KOPT-K1 (cell line): ENCODE data around the gene RPS15.
"Not testable (repeated sequence)": the region's sequence is repeated elsewhere in the genome, so short reads cannot be mapped to it uniquely, and the experiment has no call there.

Experiments
- H3K27ac ChIP-seq: fragments of 200-600 bp; sonication (generic); 2 replicates; pipeline ENCODE4 v1.5.1; 2016; ENCODE audit warnings: antibody characterized with exemption, mild to moderate bottlenecking, low read depth, low read length; ENCODE audit not compliant: poor library complexity, severe bottlenecking
- H3K36me3 ChIP-seq: fragments of 200-600 bp; sonication (generic); 2 replicates; pipeline ENCODE4 v1.5.1; 2017; ENCODE audit warnings: antibody characterized with exemption, mild to moderate bottlenecking, low read length, moderate library complexity; ENCODE audit not compliant: insufficient read depth
- H3K9me3 ChIP-seq: fragments of 200-600 bp; sonication (generic); 2 replicates; pipeline ENCODE4 v1.5.1; 2017; ENCODE audit warnings: antibody characterized with exemption, low read length, mild to moderate bottlenecking; ENCODE audit not compliant: insufficient read depth, poor library complexity, severe bottlenecking

Gene RPS15

GRCh38 chr19:1434040-1434366 lies 4.2 kb upstream of the RPS15 start:
- no peak overlapping the region for H3K27ac ChIP-seq
- H3K9me3 ChIP-seq = no peaks in the 10 kb centered on the region
- H3K36me3 ChIP-seq = peaks cover 62% of the 10 kb centered on the region

DNA sequence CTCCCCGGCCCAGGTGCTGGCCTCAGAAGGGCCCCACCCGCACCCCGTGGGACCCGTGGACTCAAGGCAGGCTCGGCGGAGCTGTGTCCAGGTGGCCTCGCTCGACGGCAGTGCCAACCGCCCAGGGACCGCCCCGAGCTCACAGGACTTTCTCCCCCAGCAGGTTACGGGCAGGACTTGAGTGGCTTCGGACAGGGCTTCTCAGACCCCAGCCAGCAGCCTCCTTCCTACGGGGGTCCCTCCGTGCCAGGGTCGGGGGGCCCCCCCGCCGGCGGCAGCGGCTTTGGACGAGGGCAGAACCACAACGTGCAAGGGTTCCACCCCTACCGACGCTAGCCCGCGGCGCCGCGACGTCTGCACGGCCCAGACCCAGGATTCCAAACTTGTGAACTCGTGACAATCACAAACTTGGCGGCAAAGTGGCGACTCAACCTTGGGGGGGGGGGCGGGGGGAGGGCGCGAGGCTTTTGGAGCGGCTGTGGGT lies 3.6 kb upstream of the RPS15 start:
- Histone ChIP-seq H3K9me3 (no peaks in the 10 kb centered on the region), H3K27ac (no peak overlapping the region), H3K36me3 (peaks cover 61% of the 10 kb centered on the region)

DNA sequence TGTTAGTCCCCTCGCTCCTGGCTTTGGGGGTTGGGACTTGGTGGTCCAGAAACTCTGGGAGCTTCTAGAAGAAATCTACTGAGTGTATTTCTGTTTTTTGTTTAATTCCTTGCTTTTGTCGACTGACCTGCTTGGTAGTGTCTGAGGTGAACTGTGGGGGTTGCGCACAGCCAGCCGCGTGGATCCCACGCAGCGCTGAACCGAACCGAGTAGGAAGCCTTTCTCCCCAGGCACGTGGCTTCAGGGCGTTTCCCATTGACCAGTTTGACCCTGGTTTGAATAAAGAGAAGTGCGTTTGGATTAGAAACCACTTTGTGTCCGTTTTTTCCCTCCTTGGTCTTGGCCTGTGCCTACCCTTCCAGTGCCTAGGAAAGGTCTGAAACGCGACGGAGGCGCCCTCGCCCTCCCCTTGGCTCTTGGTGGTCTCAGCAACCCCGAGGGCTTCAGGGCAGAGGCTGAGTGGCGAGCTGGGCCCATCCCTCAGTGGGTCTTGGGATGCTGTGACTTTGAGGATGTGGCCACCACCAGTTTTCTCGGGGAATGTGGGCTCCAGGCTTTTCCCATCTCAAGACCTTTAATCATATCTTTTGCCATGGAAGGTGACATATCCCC lies 2.7 kb upstream of the RPS15 start:
- no peaks in the 10 kb centered on the region for H3K9me3 ChIP-seq
- no peak overlapping the region for H3K27ac ChIP-seq
- H3K36me3 ChIP-seq = peaks cover 61% of the 10 kb centered on the region

GRCh38 chr19:1437609-1438008 lies 587 bp upstream of the RPS15 start:
- no peaks in the 10 kb centered on the region for H3K9me3 ChIP-seq
- H3K27ac ChIP-seq = peak overlapping the region; percentile 91
- peaks cover 67% of the 10 kb centered on the region for H3K36me3 ChIP-seq

DNA sequence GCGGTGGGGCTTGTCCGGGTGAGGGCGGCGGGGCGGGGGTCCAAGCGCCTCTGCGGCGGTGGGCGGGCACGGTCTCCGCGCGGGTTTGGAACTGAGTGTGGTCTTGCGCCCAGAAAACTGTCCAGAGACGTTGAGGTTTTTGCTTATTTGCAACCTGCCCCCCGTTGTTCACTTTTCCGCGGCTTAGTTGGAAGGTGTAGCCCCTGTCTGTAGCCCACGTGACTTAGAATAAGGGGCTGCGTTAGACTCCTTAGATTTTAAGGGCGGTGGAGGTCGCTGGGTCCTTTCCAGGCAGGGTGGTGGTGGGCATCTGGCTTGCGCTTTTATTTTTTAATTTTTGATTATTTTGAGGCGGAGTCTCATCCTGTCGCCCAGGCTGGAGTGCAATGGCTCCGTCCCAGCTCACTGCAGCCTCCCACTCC lies 748 bp downstream of the RPS15 start:
- H3K36me3 ChIP-seq = peaks cover 59% of the 10 kb centered on the region
- H3K9me3 ChIP-seq = no peaks in the 10 kb centered on the region
- H3K27ac ChIP-seq = peak overlapping the region; percentile 91

- H3K36me3 ChIP-seq = peaks cover 51% of the 10 kb centered on the region
Measured at GRCh38 chr19:1439525-1440417, 1.6 kb downstream of the RPS15 start.

GRCh38 chr19:1440418-1440801 lies 2.2 kb downstream of the RPS15 start:
- no peak overlapping the region for H3K27ac ChIP-seq
- peaks cover 44% of the 10 kb centered on the region for H3K36me3 ChIP-seq
- H3K9me3 ChIP-seq = no peaks in the 10 kb centered on the region

More at GRCh38 chr19:1439525-1440417, 1.6 kb downstream of the RPS15 start:
- H3K27ac ChIP-seq = peak overlapping the region; percentile 91
- not testable (repeated sequence) for H3K9me3 ChIP-seq

GRCh38 chr19:1441022-1441426 lies 2.8 kb downstream of the RPS15 start:
- Histone ChIP-seq H3K27ac (no peak overlapping the region), H3K9me3 (no peaks in the 10 kb centered on the region), H3K36me3 (peaks cover 40% of the 10 kb centered on the region)

DNA sequence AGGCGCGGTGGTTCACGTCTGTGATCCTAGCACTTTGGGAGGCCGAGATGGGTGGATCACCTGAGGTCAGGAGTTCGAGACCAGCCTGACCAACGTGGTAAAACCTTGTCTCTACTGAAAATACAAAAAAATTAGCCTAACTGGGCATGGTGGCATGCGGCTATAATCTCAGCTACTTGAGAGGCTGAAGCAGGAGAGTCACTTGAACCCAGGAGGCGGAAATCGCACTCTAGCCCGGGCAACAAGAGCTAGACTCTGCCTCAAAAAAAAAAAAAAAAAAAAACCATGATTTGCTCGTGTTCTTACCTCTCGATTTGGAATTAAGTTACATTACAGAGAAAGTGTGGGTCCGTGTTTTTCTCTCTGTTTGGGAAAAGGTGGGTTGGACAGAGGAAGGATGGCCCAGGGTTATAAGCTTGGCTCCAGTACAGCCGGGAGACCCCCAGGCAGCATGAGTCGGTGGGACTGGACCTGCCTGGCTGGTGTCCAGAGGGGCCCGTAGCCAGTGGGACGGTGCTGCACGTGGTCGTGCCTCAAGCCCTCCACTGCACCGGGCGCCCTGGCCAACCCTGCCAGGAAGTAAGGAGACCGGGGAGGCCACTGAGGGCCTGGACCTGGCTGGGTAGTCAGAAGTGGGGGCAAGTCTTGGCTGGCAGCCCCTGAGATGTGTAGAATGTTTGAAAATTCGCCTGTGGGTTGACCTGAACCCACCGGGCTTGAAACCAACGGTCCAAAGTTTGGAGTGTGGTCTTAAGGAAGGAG lies 3.7 kb downstream of the RPS15 start:
- H3K9me3 ChIP-seq = no peaks in the 10 kb centered on the region
- no peak overlapping the region for H3K27ac ChIP-seq
- peaks cover 40% of the 10 kb centered on the region for H3K36me3 ChIP-seq

DNA sequence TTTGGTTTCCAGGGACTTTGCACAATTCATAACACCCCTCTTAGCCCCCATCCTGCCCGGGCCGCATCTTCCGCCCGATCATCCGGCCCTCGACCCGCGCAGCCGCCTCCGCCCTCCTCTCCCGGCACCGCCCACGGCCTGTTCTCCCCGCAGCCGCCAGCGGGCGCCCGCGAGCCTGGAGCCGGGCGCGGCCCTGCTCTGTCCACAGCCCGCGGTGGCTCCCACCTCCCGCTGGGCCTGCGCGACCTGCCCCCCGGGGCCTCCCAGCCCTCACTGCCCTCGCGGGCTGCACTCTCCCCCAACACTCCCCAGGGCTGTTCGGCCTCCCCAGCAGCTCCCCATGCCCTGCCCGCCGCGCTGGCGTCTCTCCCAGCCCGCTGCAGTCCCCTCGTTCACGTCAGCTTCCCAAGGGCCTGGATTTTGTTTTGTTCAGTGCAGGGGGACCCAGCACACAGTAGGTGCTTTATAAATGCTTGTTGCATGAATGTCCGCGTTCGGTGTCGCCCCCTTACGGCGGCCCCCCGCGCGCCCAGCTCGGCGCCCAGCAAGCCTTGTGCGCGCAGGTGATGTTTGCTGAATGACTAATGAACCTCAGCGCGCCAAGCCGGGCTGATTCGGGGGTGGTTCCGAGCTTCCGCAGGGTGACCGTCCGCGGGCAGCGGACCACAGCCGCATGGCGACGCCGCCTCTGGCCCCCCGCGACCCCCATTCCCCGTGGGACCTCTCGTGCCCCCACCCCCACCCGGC lies 7.2 kb downstream of the RPS15 start:
- peaks cover 27% of the 10 kb centered on the region for H3K36me3 ChIP-seq
- H3K9me3 ChIP-seq = no peaks in the 10 kb centered on the region
- H3K27ac ChIP-seq = peak overlapping the region; percentile 29

DNA sequence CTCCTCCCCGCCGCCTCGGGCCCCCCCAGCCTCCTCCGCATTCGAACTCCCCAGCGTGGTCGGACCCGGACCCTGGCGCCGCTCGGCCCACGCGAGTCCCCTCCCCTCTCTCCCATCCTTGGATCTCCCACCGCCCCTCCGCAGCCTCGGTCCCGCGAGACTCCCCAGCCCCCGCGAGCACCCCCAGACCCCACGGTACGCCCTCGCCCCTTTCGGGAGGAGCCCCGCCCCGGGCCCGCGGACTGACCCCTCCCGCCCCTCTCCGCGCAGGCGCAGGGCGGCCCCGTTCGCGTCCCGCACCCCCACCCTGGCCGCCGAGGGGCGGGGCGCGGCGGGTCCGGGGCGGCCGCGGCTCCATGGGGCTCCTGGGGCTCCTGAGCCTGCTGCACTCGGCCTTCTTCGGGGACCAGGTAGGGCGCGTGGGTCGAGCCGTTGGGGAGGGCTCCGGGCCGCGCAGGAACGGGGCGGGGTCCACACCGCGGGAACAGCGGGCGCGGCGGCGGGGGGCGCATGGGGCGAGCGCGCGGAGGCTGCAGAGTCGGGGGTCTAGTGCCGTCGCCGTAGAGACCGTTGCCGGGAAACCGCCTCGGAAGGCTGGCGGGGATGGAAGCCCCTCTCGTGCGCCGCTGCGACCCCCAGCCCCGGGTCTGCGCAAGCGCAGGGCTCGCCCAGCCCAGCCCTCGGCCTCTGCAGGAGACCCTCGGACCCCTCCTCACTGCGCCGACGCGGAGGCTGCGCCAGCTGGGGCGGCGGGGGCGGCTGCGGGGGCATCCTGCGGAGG lies 7.9 kb downstream of the RPS15 start:
- H3K36me3 ChIP-seq = peaks cover 20% of the 10 kb centered on the region
- no peak overlapping the region for H3K27ac ChIP-seq
- no peaks in the 10 kb centered on the region for H3K9me3 ChIP-seq

- Histone ChIP-seq H3K9me3 (no peaks in the 10 kb centered on the region), H3K36me3 (peaks cover 12% of the 10 kb centered on the region), H3K27ac (no peak overlapping the region)
Measured at GRCh38 chr19:1446713-1447481, 8.7 kb downstream of the RPS15 start.

GRCh38 chr19:1447504-1447903 lies 9.3 kb downstream of the RPS15 start:
- H3K27ac ChIP-seq = no peak overlapping the region
- no peaks in the 10 kb centered on the region for H3K9me3 ChIP-seq
- H3K36me3 ChIP-seq = peaks cover 6% of the 10 kb centered on the region
